Measurements from ENCODE around the gene KCTD6. TPM values are rescaled to one million over a fixed set of nuclear protein-coding genes. Genes with fewer than 3 reads are reported as not detected.

The KCTD6 gene
- total and polyA plus RNA-seq, 2 of the 4 experiments (the other 2 are of a cell fraction): 7.0 to 9.2 TPM

DNA sequence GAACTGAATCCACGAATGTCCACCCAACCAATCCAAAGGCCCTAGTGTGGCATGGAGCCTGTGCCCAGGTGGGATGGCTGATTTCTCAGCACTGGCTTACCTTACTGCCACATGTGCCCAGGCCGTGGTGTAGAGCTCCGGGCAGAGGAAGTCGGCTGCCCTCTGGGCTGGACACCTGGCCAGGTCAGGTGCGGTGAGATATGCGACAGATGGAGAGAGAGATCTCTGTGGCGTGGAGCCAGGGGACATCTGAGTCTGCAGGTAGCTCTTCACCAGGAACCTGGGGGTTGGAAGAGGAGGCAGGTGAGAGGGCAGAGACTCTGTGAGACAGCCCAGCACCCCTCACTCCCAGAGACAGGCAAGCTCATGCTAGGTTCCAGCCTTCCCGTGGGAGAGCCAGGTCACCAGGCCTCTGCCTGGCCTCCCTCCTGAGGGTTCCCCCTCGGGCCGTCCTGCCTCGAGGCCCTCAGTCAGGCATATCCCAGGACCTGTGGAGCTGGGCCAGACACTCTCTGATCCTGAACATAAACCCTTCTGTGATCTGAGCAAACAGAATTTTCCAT is 32.5 kb downstream of the KCTD6 start:
- no peak overlapping the region for H3K56ac ChIP-seq (ENCODE audit: extremely low read depth, insufficient read depth, low read length)
- H3K14ac ChIP-seq (replicated peaks; ENCODE audit: low read depth, low read length): no peak overlapping the region
- no peaks in the 10 kb centered on the region for H3K9me3 ChIP-seq (ENCODE audit: control insufficient read depth, insufficient read depth, low read length)
- no peak overlapping the region for H2AK9ac ChIP-seq (replicated peaks; ENCODE audit: low read depth, low read length, poor library complexity)
- H4K5ac ChIP-seq (ENCODE audit: low read depth, low read length): no peak overlapping the region
- DNase-seq (no peak), ATAC-seq (ENCODE audit: low read depth) (no peak)
- POLR2A ChIA-PET (ENCODE audit: unreplicated experiment): no interaction called here
- peaks cover 7% of the 10 kb centered on the region for H3K4me1 ChIP-seq (ENCODE audit: control insufficient read depth, insufficient read depth, low read length)
- dilution Hi-C loops (cut with HindIII; ENCODE audit: low sequenced_read_pairs, unreplicated experiment): no loop called here
- no peak overlapping the region for H3K4ac ChIP-seq (ENCODE audit: low read depth, low read length)
- no peak overlapping the region for H3K4me2 ChIP-seq (ENCODE audit: low read depth, low read length)
- H2BK5ac ChIP-seq (ENCODE audit: low read depth, low read length, poor library complexity, severe bottlenecking): no peak overlapping the region
- no peak overlapping the region for H3K9ac ChIP-seq (ENCODE audit: low read depth, low read length)
- TF ChIP-seq RAD21 (IDR thresholded peaks at IDR 0.05; ENCODE audit: low read length) (no peak), POLR2A (IDR thresholded peaks at IDR 0.05; ENCODE audit: low read depth, low read length) (no peak), SMC3 (IDR thresholded peaks at IDR 0.05; ENCODE audit: low read depth, low read length) (no peak), RCOR1 (IDR thresholded peaks at IDR 0.05; ENCODE audit: insufficient replicate concordance, low read length) (no peak), FOS (IDR thresholded peaks at IDR 0.05; ENCODE audit: low read depth, low read length) (no peak), NFE2L2 (IDR thresholded peaks at IDR 0.05; ENCODE audit: low read depth, low read length) (no peak), BHLHE40 (IDR thresholded peaks at IDR 0.05; ENCODE audit: low read depth, low read length) (no peak), MXI1 (IDR thresholded peaks at IDR 0.05; ENCODE audit: borderline replicate concordance, low read depth, low read length) (no peak)
- TF ChIP-seq, protein P1, sequence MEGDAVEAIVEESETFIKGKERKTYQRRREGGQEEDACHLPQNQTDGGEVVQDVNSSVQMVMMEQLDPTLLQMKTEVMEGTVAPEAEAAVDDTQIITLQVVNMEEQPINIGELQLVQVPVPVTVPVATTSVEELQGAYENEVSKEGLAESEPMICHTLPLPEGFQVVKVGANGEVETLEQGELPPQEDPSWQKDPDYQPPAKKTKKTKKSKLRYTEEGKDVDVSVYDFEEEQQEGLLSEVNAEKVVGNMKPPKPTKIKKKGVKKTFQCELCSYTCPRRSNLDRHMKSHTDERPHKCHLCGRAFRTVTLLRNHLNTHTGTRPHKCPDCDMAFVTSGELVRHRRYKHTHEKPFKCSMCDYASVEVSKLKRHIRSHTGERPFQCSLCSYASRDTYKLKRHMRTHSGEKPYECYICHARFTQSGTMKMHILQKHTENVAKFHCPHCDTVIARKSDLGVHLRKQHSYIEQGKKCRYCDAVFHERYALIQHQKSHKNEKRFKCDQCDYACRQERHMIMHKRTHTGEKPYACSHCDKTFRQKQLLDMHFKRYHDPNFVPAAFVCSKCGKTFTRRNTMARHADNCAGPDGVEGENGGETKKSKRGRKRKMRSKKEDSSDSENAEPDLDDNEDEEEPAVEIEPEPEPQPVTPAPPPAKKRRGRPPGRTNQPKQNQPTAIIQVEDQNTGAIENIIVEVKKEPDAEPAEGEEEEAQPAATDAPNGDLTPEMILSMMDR (conservative IDR thresholded peaks at IDR 0.05; ENCODE audit: low read depth, low read length): no peak
- TF ChIP-seq, protein P2, sequence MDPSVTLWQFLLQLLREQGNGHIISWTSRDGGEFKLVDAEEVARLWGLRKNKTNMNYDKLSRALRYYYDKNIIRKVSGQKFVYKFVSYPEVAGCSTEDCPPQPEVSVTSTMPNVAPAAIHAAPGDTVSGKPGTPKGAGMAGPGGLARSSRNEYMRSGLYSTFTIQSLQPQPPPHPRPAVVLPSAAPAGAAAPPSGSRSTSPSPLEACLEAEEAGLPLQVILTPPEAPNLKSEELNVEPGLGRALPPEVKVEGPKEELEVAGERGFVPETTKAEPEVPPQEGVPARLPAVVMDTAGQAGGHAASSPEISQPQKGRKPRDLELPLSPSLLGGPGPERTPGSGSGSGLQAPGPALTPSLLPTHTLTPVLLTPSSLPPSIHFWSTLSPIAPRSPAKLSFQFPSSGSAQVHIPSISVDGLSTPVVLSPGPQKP (IDR thresholded peaks at IDR 0.05; ENCODE audit: borderline replicate concordance, low read depth, low read length): no peak
- TF ChIP-seq, protein P3, sequence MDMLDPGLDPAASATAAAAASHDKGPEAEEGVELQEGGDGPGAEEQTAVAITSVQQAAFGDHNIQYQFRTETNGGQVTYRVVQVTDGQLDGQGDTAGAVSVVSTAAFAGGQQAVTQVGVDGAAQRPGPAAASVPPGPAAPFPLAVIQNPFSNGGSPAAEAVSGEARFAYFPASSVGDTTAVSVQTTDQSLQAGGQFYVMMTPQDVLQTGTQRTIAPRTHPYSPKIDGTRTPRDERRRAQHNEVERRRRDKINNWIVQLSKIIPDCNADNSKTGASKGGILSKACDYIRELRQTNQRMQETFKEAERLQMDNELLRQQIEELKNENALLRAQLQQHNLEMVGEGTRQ (IDR thresholded peaks at IDR 0.05; ENCODE audit: low read depth, low read length): no peak
- BruUV-seq (replicated peaks): no TSS peak
- no peaks in the 10 kb centered on the region; the same call in 1 of the 2 replicates for H4K20me1 ChIP-seq (ENCODE audit: insufficient read depth, low read length)
- CTCF ChIA-PET: no interaction called here
- no peaks in the 10 kb centered on the region for H3K79me1 ChIP-seq (ENCODE audit: low read depth in 1 of 2, low read length in 2 of 2)
- in situ Hi-C loops (cut with MboI; ENCODE audit: low sequenced_read_pairs): no loop called here
- H3K4me3 ChIP-seq (ENCODE audit: insufficient read depth, low read depth, low read length): no peak overlapping the region
- no peak overlapping the region for H3K27ac ChIP-seq (ENCODE audit: insufficient read depth, low read length)
- no peak overlapping the region for H2BK120ac ChIP-seq (ENCODE audit: low read depth, low read length)
- peaks cover 8% of the 10 kb centered on the region; the same call in 1 of the 2 replicates for H3K36me3 ChIP-seq (ENCODE audit: control insufficient read depth, insufficient read depth, low read length)
- intact Hi-C loops (cut with micrococcal nuclease): no loop called here
- H3K9me1 ChIP-seq (ENCODE audit: insufficient read depth, low read length): peaks cover 10% of the 10 kb centered on the region
- H3K27me3 ChIP-seq (ENCODE audit: control insufficient read depth, insufficient read depth, low read length): no peaks in the 10 kb centered on the region
- no CpG with 5 or more reads among the region's 11 CpGs for WGBS, 2 experiments (ENCODE audit: extremely low coverage in 2 of 2, insufficient read length in 1 of 2)
- no peak overlapping the region for H4K8ac ChIP-seq (ENCODE audit: low read depth in 2 of 2, low read length in 2 of 2)
- H2BK15ac ChIP-seq (ENCODE audit: low read depth, low read length): no peak overlapping the region
- no peak overlapping the region for H2AK5ac ChIP-seq (ENCODE audit: low read depth, low read length)
- no peak overlapping the region for H3K18ac ChIP-seq (ENCODE audit: low read depth, low read length)
- H3K23ac ChIP-seq (ENCODE audit: low read depth, low read length): no peak overlapping the region
- H4K91ac ChIP-seq (ENCODE audit: insufficient read depth, low read depth, low read length): no peak overlapping the region
- no peak overlapping the region for H2AFZ ChIP-seq (replicated peaks; ENCODE audit: low read length, poor library complexity)
- H2BK20ac ChIP-seq (ENCODE audit: low read depth, low read length): no peak overlapping the region

Data from IMR-90 (cell line).